B cell (primary cell): Measurements from ENCODE around the gene MSL3B.

Experiments used
- ATAC-seq: fragments of 200-7000 bp; cut with Tn5 transposase; one replicate; pipeline ENCODE4 v1.10.0; 2021; ENCODE audit warnings: low read depth, mild to moderate bottlenecking, moderate number of reproducible peaks, moderate library complexity
- CTCF ChIA-PET: fragments of 350-600 bp; sonication (Branson Sonifier 250); formaldehyde crosslinking; loops from one replicate; lab custom pipeline; 2021; ENCODE audit warnings: antibody characterized with exemption, inconsistent platforms; lab: Charles Lee
- POLR2A ChIA-PET: fragments of 350-600 bp; sonication (Branson Sonifier 250); formaldehyde crosslinking; loops from one replicate; lab custom pipeline; 2021; ENCODE audit warnings: antibody characterized with exemption; lab: Charles Lee
- DNase-seq: peaks from one replicate; pipeline ENCODE4 v3.0.0; 2013
- H2AFZ ChIP-seq: 2 replicates; pipeline ENCODE4 v1.6.1; 2012; ENCODE audit warnings: mild to moderate bottlenecking, low read depth, low read length; ENCODE audit not compliant: insufficient read depth, poor library complexity, severe bottlenecking
- H3K27ac ChIP-seq, 2 donors: 1 replicate in 1 of 2; 2 replicates in 1 of 2; pipeline ENCODE4 v1.5.1; 2012 to 2013; ENCODE audit warnings: low read length in 2 of 2, mild to moderate bottlenecking in 2 of 2, moderate library complexity in 1 of 2
- H3K27me3 ChIP-seq, 4 experiments: fragments of 200-600 bp in 1 of 4; sonication (generic) in 1 of 4; replicated peaks in 1 of 4; 1 replicate in 2 of 4; 2 replicates in 2 of 4; pipeline versions ENCODE4 v1.6.1 to v1.7.0; 2013 to 2016; ENCODE audit warnings: low read length in 3 of 4, mild to moderate bottlenecking in 2 of 4, mixed read lengths in 1 of 4, moderate library complexity in 1 of 4; ENCODE audit not compliant: insufficient read depth in 4 of 4, control insufficient read depth in 3 of 4; ENCODE audit errors: control extremely low read depth in 1 of 4
- H3K36me3 ChIP-seq, 2 experiments: replicated peaks in 1 of 2; 1 replicate in 1 of 2; 2 replicates in 1 of 2; pipeline versions ENCODE4 v1.6.1 to v1.7.1; 2013; ENCODE audit warnings: low read length in 1 of 2; ENCODE audit not compliant: insufficient read depth in 2 of 2, control insufficient read depth in 1 of 2; ENCODE audit errors: control extremely low read depth in 1 of 2, extremely low read depth in 1 of 2
- H3K4me1 ChIP-seq, 2 donors: fragments of 200-600 bp in 1 of 2; sonication (generic) in 1 of 2; 1 replicate in 1 of 2; 2 replicates in 1 of 2; pipeline versions ENCODE4 v1.5.1 to v1.6.1; 2013 to 2017; ENCODE audit warnings: low read length in 2 of 2; ENCODE audit not compliant: control insufficient read depth in 2 of 2, insufficient read depth in 2 of 2
- H3K4me2 ChIP-seq: replicated peaks from 2 replicates; pipeline ENCODE3; 2012; ENCODE audit warnings: mild to moderate bottlenecking, low read depth, low read length; ENCODE audit not compliant: poor library complexity, severe bottlenecking
- H3K4me3 ChIP-seq, 5 experiments: fragments of 200-600 bp in 1 of 5; sonication (generic) in 1 of 5; 1 replicate in 3 of 5; 2 replicates in 2 of 5; pipeline versions ENCODE4 v1.5.1 to v1.7.0; 2011 to 2016; ENCODE audit warnings: low read length in 4 of 5, mild to moderate bottlenecking in 4 of 5, low read depth in 2 of 5, control low read depth in 1 of 5, moderate library complexity in 1 of 5; ENCODE audit not compliant: insufficient read depth in 1 of 5; ENCODE audit errors: control extremely low read depth in 1 of 5, extremely low read depth in 1 of 5
- H3K79me2 ChIP-seq: fragments of 200-600 bp; sonication (generic); one replicate; pipeline ENCODE4 v1.6.0; 2016; ENCODE audit warnings: low read length; ENCODE audit not compliant: control insufficient read depth, insufficient read depth
- H3K9ac ChIP-seq: fragments of 200-600 bp; sonication (generic); 2 replicates; pipeline ENCODE4 v1.6.1; 2017; ENCODE audit warnings: mild to moderate bottlenecking, low read length, moderate library complexity
- H3K9me3 ChIP-seq, 3 donors: one replicate each; pipeline versions ENCODE4 v1.6.1 to v1.7.1; 2013; ENCODE audit warnings: low read length in 2 of 3; ENCODE audit not compliant: control insufficient read depth in 2 of 3, insufficient read depth in 1 of 3; ENCODE audit errors: control extremely low read depth in 1 of 3
- H4K20me1 ChIP-seq: 2 replicates; pipeline ENCODE4 v1.6.0; 2012; ENCODE audit warnings: mild to moderate bottlenecking, low read length; ENCODE audit not compliant: insufficient read depth, control insufficient read depth, poor library complexity, severe bottlenecking
- H3K27ac Mint-ChIP-seq: one replicate; pipeline ENCODE4 v1.8.0; 2021; ENCODE audit warnings: mixed read lengths
- H3K27me3 Mint-ChIP-seq: one replicate; pipeline ENCODE4 v1.8.0; 2021; ENCODE audit warnings: mixed read lengths
- H3K4me1 Mint-ChIP-seq: one replicate; pipeline ENCODE4 v1.8.0; 2021; ENCODE audit warnings: mixed read lengths
- H3K4me3 Mint-ChIP-seq: one replicate; pipeline ENCODE4 v1.8.0; 2021; ENCODE audit warnings: mixed read lengths
- H3K9me3 Mint-ChIP-seq: one replicate; pipeline ENCODE4 v1.8.0; 2022; ENCODE audit warnings: mixed read lengths; ENCODE audit not compliant: insufficient read depth
- CTCF ChIP-seq: fragments of 200-600 bp; IDR thresholded peaks from one replicate; pipeline ENCODE4 v1.8.0; 2022; ENCODE audit warnings: antibody characterized with exemption, mild to moderate bottlenecking
- EZH2 ChIP-seq: IDR thresholded peaks from 2 replicates; pipeline ENCODE4 v1.6.1; 2012; ENCODE audit warnings: borderline replicate concordance, low read depth, mild to moderate bottlenecking, moderate library complexity, low read length; ENCODE audit not compliant: insufficient read depth, poor library complexity, severe bottlenecking
- WGBS: methylation state at CpG from one replicate; pipeline ENCODE4 v1.1.5; 2013; ENCODE audit warnings: missing lambda C conversion rate; ENCODE audit not compliant: insufficient coverage; 5-methylcytosine and 5-hydroxymethylcytosine counted together
- intact Hi-C: fragments of 100-400 bp; cut with micrococcal nuclease; formaldehyde crosslinking; loops from one replicate; pipeline ENCODE4 v1.10.0; 2022

Gene MSL3B

GRCh38 chr2:233832414-233832813, 35.8 kb downstream of the MSL3B start:
- DNase-seq (no peak), ATAC-seq (no peak)
- intact Hi-C loops: no loop called here
- Mint-ChIP-seq H3K27ac (no peak overlapping the region), H3K9me3 (no peaks in the 10 kb centered on the region), H3K27me3 (no peaks in the 10 kb centered on the region), H3K4me3 (no peak overlapping the region), H3K4me1 (peaks cover 3% of the 10 kb centered on the region)
- H4K20me1 ChIP-seq: no peaks in the 10 kb centered on the region
- H3K27me3 ChIP-seq: no peaks in the 10 kb centered on the region
- H3K4me1 ChIP-seq: peaks cover 0 to 6% of the 10 kb centered on the region in 2 donors
- H3K27ac ChIP-seq: no peak overlapping the region
- no peak overlapping the region for H3K4me3 ChIP-seq
- peaks cover 0 to 11% (median 0%) of the 10 kb centered on the region in 3 donors for H3K9me3 ChIP-seq
- H3K4me2 ChIP-seq: no peak overlapping the region
- H3K79me2 ChIP-seq: peaks cover 7% of the 10 kb centered on the region
- POLR2A ChIA-PET: no interaction called here
- CTCF ChIA-PET: interaction anchor here (1.0 kb wide), 1 partner anchor 428 kb away, joined by 4 read pairs; no protein-coding TSS in a partner anchor
- 93% methylated on average over 4 of the region's 9 CpGs for WGBS
- no peak overlapping the region for H3K9ac ChIP-seq
- H2AFZ ChIP-seq: no peak overlapping the region
- TF ChIP-seq EZH2 (no peak), CTCF (no peak)
- H3K36me3 ChIP-seq: no peaks in the 10 kb centered on the region

- Histone ChIP-seq H3K4me2 (no peak overlapping the region), H3K27ac (no peak overlapping the region)
- POLR2A ChIA-PET: no interaction called here
Measured at GRCh38 chr2:233831861-233832260, 36.3 kb downstream of the MSL3B start.

More at GRCh38 chr2:233831861-233832260, 36.3 kb downstream of the MSL3B start:
- CTCF ChIA-PET: no interaction called here
- DNase-seq: no peak
- H3K79me2 ChIP-seq: peaks cover 2% of the 10 kb centered on the region
- peaks cover 0 to 11% (median 0%) of the 10 kb centered on the region in 3 donors for H3K9me3 ChIP-seq
- Mint-ChIP-seq H3K27ac (no peak overlapping the region), H3K4me1 (peaks cover 3% of the 10 kb centered on the region), H3K27me3 (no peaks in the 10 kb centered on the region), H3K4me3 (no peak overlapping the region), H3K9me3 (no peaks in the 10 kb centered on the region)
- no peak for TF ChIP-seq EZH2
- no peaks in the 10 kb centered on the region for H4K20me1 ChIP-seq
- H3K9ac ChIP-seq: no peak overlapping the region
- no peak overlapping the region for H3K4me3 ChIP-seq
- H2AFZ ChIP-seq: no peak overlapping the region
- no peaks in the 10 kb centered on the region for H3K27me3 ChIP-seq
- intact Hi-C loops: no loop called here
- H3K36me3 ChIP-seq: no peaks in the 10 kb centered on the region
- no peak for ATAC-seq
- H3K4me1 ChIP-seq: peaks cover 0 to 6% of the 10 kb centered on the region in 2 donors
- 97% methylated on average over 6 of the region's 6 CpGs for WGBS
